NCI-H2171 treated with DMSO at 0.1 percent for 48 hours (cell line): ENCODE results near the gene MSTN.
"Not testable (repeated sequence)": the region's sequence is repeated elsewhere in the genome, so short reads cannot be mapped to it uniquely, and the experiment has no call there.

Experiments
- DNase-seq: peaks from one replicate; lab custom pipeline; 2025; lab: John Stamatoyannopoulos, UW

MSTN gene

GRCh38 chr2:190063624-190064023, 1.1 kb upstream of the MSTN start:
- DNase-seq, result no peak

- no peak for DNase-seq
Observed at GRCh38 chr2:190062053-190062452, 476 bp downstream of the MSTN start.

- peak; percentile 13 for DNase-seq
Observed at GRCh38 chr2:190060626-190061025, 1.9 kb downstream of the MSTN start.

- DNase-seq, result no peak
Observed at GRCh38 chr2:190060019-190060418, 2.5 kb downstream of the MSTN start.

- no peak for DNase-seq
Observed at GRCh38 chr2:190053426-190053825, 9.1 kb downstream of the MSTN start.

GRCh38 chr2:190052307-190052706, 10.2 kb downstream of the MSTN start:
- DNase-seq, result no peak

- no peak for DNase-seq
Observed at GRCh38 chr2:190051223-190051622, 11.3 kb downstream of the MSTN start.

GRCh38 chr2:190050001-190050400, 12.5 kb downstream of the MSTN start:
- DNase-seq, result peak; percentile 17

GRCh38 chr2:190044866-190045265, 17.7 kb downstream of the MSTN start:
- no peak for DNase-seq

GRCh38 chr2:190043441-190043840, 19.1 kb downstream of the MSTN start:
- no peak for DNase-seq

GRCh38 chr2:190036071-190036470, 26.5 kb downstream of the MSTN start:
- no peak for DNase-seq

- DNase-seq, result not testable (repeated sequence)
Observed at GRCh38 chr2:190034417-190034816, 28.1 kb downstream of the MSTN start.

GRCh38 chr2:190031969-190032618, 30.4 kb downstream of the MSTN start:
- peak; percentile 26 for DNase-seq

- DNase-seq, result peak; percentile 48
Observed at GRCh38 chr2:190023860-190024259, 38.7 kb downstream of the MSTN start.

GRCh38 chr2:190020720-190021119, 41.8 kb downstream of the MSTN start:
- no peak for DNase-seq

- DNase-seq, result no peak
Observed at GRCh38 chr2:190017837-190018236, 44.7 kb downstream of the MSTN start.

- DNase-seq, result not testable (repeated sequence)
Observed at GRCh38 chr2:190015969-190016368, 46.6 kb downstream of the MSTN start.
